Aorta (tissue), 5 donors: ENCODE data around the gene COL6A3. TPM values are rescaled to one million over a fixed set of nuclear protein-coding genes. Genes with fewer than 3 reads are reported as not detected.
A peak's percentile ranks its signal among the peaks of the same experiment; 100 is the strongest.

Experiments
- ATAC-seq: fragments of 200-7000 bp; cut with Tn5 transposase; one replicate; pipeline ENCODE4 v1.9.1; 2022; ENCODE audit warnings: moderate library complexity; ENCODE audit not compliant: low FRiP score
- DNase-seq, 2 donors: peaks; one replicate each; pipeline ENCODE4 v3.0.0-alpha.2; 2020
- H3K27ac ChIP-seq, 2 donors: one replicate each; pipeline ENCODE4 v1.5.1; 2013; ENCODE audit warnings: low read length in 2 of 2, mild to moderate bottlenecking in 2 of 2, moderate library complexity in 2 of 2, control low read depth in 1 of 2, inconsistent platforms in 1 of 2, low read depth in 1 of 2
- H3K27me3 ChIP-seq, 2 donors: one replicate each; pipeline ENCODE4 v1.6.1; 2013; ENCODE audit warnings: control low read depth in 1 of 2, low read length in 1 of 2, mild to moderate bottlenecking in 1 of 2, moderate library complexity in 1 of 2; ENCODE audit not compliant: insufficient read depth in 2 of 2, control insufficient read depth in 1 of 2
- H3K36me3 ChIP-seq, 2 donors: one replicate each; pipeline ENCODE4 v1.6.1; 2013; ENCODE audit warnings: control low read depth in 1 of 2, low read length in 1 of 2, mild to moderate bottlenecking in 1 of 2; ENCODE audit not compliant: insufficient read depth in 2 of 2, control insufficient read depth in 1 of 2
- H3K4me1 ChIP-seq, 2 donors: one replicate each; pipeline ENCODE4 v1.6.1; 2013; ENCODE audit warnings: low read length in 2 of 2, control low read depth in 1 of 2, mild to moderate bottlenecking in 1 of 2, moderate library complexity in 1 of 2; ENCODE audit not compliant: insufficient read depth in 2 of 2, control insufficient read depth in 1 of 2
- H3K4me3 ChIP-seq, 2 donors: one replicate each; pipeline ENCODE4 v1.5.1; 2013; ENCODE audit warnings: low read length in 2 of 2, control low read depth in 1 of 2, mild to moderate bottlenecking in 1 of 2
- H3K9me3 ChIP-seq: one replicate; pipeline ENCODE4 v1.6.1; 2013; ENCODE audit warnings: mild to moderate bottlenecking, low read length; ENCODE audit not compliant: control insufficient read depth
- whole genome bisulfite sequencing, 2 donors: extraction: QIAGEN DNeasy Blood & Tissue Kit; methylation state at CpG; one replicate each; pipeline ENCODE4 v1.1.7; 2013; 5-methylcytosine and 5-hydroxymethylcytosine counted together
- intact Hi-C, 2 donors: fragments of 100-400 bp; cut with DNase I; formaldehyde crosslinking; loops; one replicate each; pipeline versions ENCODE4 v1.14.2 to v1.15.0; 2022
- polyA plus RNA-seq, 2 donors: library from polyadenylated mRNA; stranded (reverse); fragments of 200-250 nt; gene quantifications; one replicate each; pipeline ENCODE4 v1.2.3, GENCODE V29; 2013
- total RNA-seq, 2 donors: library from RNA; stranded (reverse); fragmentation: NEBNext Ultra II Directional; extraction: Animal tissue kit (Norgen Biotek cat#: 25700); gene quantifications; one replicate each; pipeline ENCODE4 v1.2.1, GENCODE V29; 2021
- donor health status: healthy with polysubstance abuse.
- donor health status: Bipolar disorder and iron deficiency.
- donor health status: DM: no; HTN: no; CAD: no.
- donor health status: DM: no; HTN: no; CAD: no.
- donor health status: DM: yes; HTN: yes; CAD: no.

Gene COL6A3
- total and polyA plus RNA-seq, 4 donors, result 7.3 to 289 (median 122) TPM

DNA sequence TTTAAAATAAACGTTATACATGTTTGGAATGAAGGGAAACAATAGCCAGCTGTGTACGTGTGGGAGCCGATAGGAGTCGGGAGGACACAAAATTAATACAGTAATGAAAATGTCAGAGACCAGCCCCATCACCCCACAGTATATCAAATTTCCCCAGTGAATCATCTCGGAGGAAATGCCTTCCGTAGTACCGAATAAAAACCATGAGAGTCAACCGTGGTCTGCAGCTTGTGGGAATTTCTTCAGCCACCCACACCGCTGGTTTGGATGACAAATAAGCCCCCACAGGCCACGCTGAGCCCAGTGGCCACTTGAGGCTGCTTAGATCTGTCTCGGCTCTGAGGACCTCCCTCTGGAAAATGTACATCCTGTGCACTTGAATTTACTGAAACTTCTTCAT is 133.7 kb downstream of the COL6A3 start:
- H3K36me3 ChIP-seq, result no peaks in the 10 kb centered on the region
- ATAC-seq (peak; percentile 40), DNase-seq (no peak)
- no peak overlapping the region for H3K4me3 ChIP-seq
- no peaks in the 10 kb centered on the region for H3K9me3 ChIP-seq
- no peak overlapping the region for H3K27ac ChIP-seq
- WGBS, 2 donors, result 64 to 72% methylated on average over 11 of the region's 11 CpGs
- intact Hi-C loops, result no loop called here
- H3K4me1 ChIP-seq, result peaks cover 0 to 2% of the 10 kb centered on the region in 2 donors
- H3K27me3 ChIP-seq, result no peaks in the 10 kb centered on the region

DNA sequence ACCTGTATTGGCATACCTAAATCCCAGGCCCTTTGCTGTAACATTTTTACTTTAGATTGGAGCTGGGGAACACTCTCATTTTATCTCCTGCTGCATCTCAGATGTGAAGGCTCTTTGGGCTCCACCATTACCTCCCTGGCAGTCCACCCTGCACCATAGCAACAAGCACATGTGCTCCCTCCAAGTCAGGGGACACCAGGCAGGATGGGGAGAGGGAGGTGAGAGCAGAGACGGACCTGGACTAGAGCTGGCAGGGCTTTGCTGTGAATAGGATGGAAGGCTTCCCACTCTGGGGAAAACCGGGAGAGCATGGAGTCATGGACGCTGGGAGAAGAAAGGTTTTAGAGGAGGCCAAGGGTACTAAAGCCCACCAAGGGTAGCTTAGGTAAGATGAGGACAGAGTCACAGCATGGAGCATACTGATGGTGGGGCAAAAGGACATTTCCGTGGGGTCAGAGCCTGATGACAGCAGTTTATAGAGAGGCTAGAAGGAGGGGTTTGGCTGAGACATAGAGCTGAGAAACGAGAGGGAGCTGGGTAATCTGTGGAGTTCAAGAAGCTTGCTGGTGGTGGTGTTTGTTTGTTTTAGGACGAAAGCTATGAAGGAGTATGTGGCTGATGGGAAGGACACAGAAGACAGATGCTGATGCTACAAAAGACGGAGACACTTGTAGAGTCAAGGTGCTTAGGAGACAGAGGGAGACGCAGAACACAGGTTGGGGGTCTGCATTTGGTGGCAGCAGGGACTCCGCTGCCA is 134.8 kb downstream of the COL6A3 start:
- Histone ChIP-seq H3K27me3 (no peaks in the 10 kb centered on the region), H3K4me1 (peaks cover 0 to 2% of the 10 kb centered on the region in 2 donors), H3K27ac (peak overlapping the region in 1 of 2 donors; percentile 58), H3K9me3 (no peaks in the 10 kb centered on the region), H3K36me3 (no peaks in the 10 kb centered on the region), H3K4me3 (no peak overlapping the region)
- DNase-seq, result no peak
- WGBS, 2 donors, result 78 to 79% methylated on average over 9 of the region's 9 CpGs
- intact Hi-C loops, result no loop called here
- peak; percentile 55 for ATAC-seq

DNA sequence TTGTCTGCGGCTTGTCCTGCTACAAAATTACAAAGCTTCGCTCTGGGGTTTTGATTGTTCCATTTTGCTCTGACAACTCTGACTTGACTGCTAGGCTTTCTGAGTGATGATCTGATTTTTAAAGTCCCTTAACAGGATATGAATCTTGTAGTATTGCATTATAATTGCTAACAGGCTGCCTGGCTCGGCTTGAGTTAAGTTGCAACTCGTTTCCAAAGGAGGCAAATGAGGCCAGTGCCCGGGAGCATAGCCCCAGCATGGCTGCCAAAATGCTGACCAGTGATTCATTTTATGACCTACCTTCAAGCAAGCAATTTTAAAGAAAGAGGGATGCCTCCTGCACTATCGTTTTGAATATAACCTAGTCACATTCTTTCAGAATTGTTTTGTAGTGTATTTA is 135.4 kb downstream of the COL6A3 start:
- Histone ChIP-seq H3K27me3 (no peaks in the 10 kb centered on the region), H3K4me3 (no peak overlapping the region), H3K36me3 (no peaks in the 10 kb centered on the region), H3K27ac (no peak overlapping the region), H3K9me3 (no peaks in the 10 kb centered on the region), H3K4me1 (peaks cover 0 to 2% of the 10 kb centered on the region in 2 donors)
- intact Hi-C loops, result no loop called here
- ATAC-seq (peak; percentile 86), DNase-seq (peak; percentile 82 to 86)
- WGBS, 2 donors, result 33 to 34% methylated on average over 6 of the region's 6 CpGs

- H3K27me3 ChIP-seq, result no peaks in the 10 kb centered on the region
- peaks cover 0 to 2% of the 10 kb centered on the region in 2 donors for H3K4me1 ChIP-seq
- intact Hi-C loops, result no loop called here
- ATAC-seq, result no peak
- H3K27ac ChIP-seq, result no peak overlapping the region
- H3K9me3 ChIP-seq, result no peaks in the 10 kb centered on the region
- H3K4me3 ChIP-seq, result no peak overlapping the region
- DNase-seq, result no peak
- no peaks in the 10 kb centered on the region for H3K36me3 ChIP-seq
- 95 to 96% methylated on average over 8 of the region's 8 CpGs for WGBS, 2 donors
Measured at GRCh38 chr2:237276716-237277490, 137.1 kb downstream of the COL6A3 start.

Other genes starting within 250 kb of the COL6A3 start
- gene MLPH, start 73.1 kb upstream of the COL6A3 start, total RNA-seq, result 10 to 100 TPM in 1 of 2 donors, 1 to 10 TPM in 1; 3.4 to 10.1 TPM
- gene MLPH, start 73.1 kb upstream of the COL6A3 start, polyA plus RNA-seq, result 1 to 10 TPM; 2.3 to 4.5 TPM
- gene PRLH, start 152.4 kb upstream of the COL6A3 start, total RNA-seq, result not detected
- not detected for gene PRLH, start 152.4 kb upstream of the COL6A3 start, polyA plus RNA-seq
- 1 to 10 TPM; 3.7 to 4.5 TPM for gene RAB17, start 176.6 kb upstream of the COL6A3 start, total RNA-seq
- 10 to 100 TPM; 11.1 to 22.3 TPM for gene RAB17, start 176.6 kb upstream of the COL6A3 start, polyA plus RNA-seq
- 100 to 1,000 TPM; 234 to 348 TPM for gene LRRFIP1, start 213.4 kb upstream of the COL6A3 start, total RNA-seq
- 100 to 1,000 TPM; 100 to 105 TPM for gene LRRFIP1, start 213.4 kb upstream of the COL6A3 start, polyA plus RNA-seq